ENCODE measurements around the gene FAM241B.

GRCh38 chr10:69655124-69655867, 25.2 kb downstream of the FAM241B start:
- TF ChIP-seq CTCF (IDR thresholded peaks at IDR 0.05; ENCODE audit: low read length) (no peak), EZH2 (IDR thresholded peaks at IDR 0.05; ENCODE audit: borderline replicate concordance, low read length) (no peak)
